HG02981 (cell line): ENCODE measurements around the gene DNAJC7.
"Not testable (repeated sequence)": the region's sequence is repeated elsewhere in the genome, so short reads cannot be mapped to it uniquely, and the experiment has no call there.

Source experiments
- ATAC-seq: cut with Tn5 transposase; IDR thresholded peaks from one replicate; pipeline ENCODE4 v1.9.1; 2021; ENCODE audit warnings: mild to moderate bottlenecking, moderate library complexity; ENCODE audit not compliant: unreplicated experiment

The DNAJC7 gene

GRCh38 chr17:42042598-42043319 is 25.5 kb upstream of the DNAJC7 start:
- ATAC-seq: no peak

- ATAC-seq: no peak
These were observed 24.4 kb upstream of the DNAJC7 start for GRCh38 chr17:42041619-42042018.

GRCh38 chr17:42040818-42041217 is 23.6 kb upstream of the DNAJC7 start:
- ATAC-seq: no peak

GRCh38 chr17:42039794-42040763 is 22.8 kb upstream of the DNAJC7 start:
- ATAC-seq: no peak

- no peak for ATAC-seq
These were observed 21.2 kb upstream of the DNAJC7 start for GRCh38 chr17:42038221-42038973.

- ATAC-seq: no peak
These were observed 16.8 kb upstream of the DNAJC7 start for GRCh38 chr17:42034059-42034458.

GRCh38 chr17:42031584-42031983 is 14.3 kb upstream of the DNAJC7 start:
- no peak for ATAC-seq

- ATAC-seq: no peak
These were observed 11.5 kb upstream of the DNAJC7 start for GRCh38 chr17:42028791-42029127.

GRCh38 chr17:42027961-42028790 is 10.9 kb upstream of the DNAJC7 start:
- ATAC-seq: no peak

GRCh38 chr17:42027590-42027889 is 10.3 kb upstream of the DNAJC7 start:
- ATAC-seq: no peak

GRCh38 chr17:42026857-42027589 is 9.8 kb upstream of the DNAJC7 start:
- no peak for ATAC-seq

- ATAC-seq: no peak
These were observed 8.7 kb upstream of the DNAJC7 start for GRCh38 chr17:42025936-42026335.

- no peak for ATAC-seq
These were observed 7.9 kb upstream of the DNAJC7 start for GRCh38 chr17:42025191-42025579.

- ATAC-seq: no peak
These were observed 6.5 kb upstream of the DNAJC7 start for GRCh38 chr17:42023524-42024349.

- ATAC-seq: not testable (repeated sequence)
These were observed 3.6 kb upstream of the DNAJC7 start for GRCh38 chr17:42020845-42021244.

- ATAC-seq: peak; percentile 54
These were observed 2.5 kb upstream of the DNAJC7 start, which contains the start of gene NKIRAS2 for GRCh38 chr17:42019509-42020404. TSS of gene NKIRAS2 (plus strand) at chr17:42020090. CDS start at chr17:42021578, 1,488 bp downstream.

GRCh38 chr17:42018988-42019387 is 1.7 kb upstream of the DNAJC7 start:
- no peak for ATAC-seq

- no peak for ATAC-seq
These were observed 1.1 kb upstream of the DNAJC7 start for GRCh38 chr17:42018339-42018738.
